Measurements from ENCODE around the gene HOXA7.

Gene HOXA7

GRCh38 chr7:27192546-27193334 is 36.3 kb upstream of the HOXA7 start:
- H3K27ac ChIP-seq (ENCODE audit: low read length), result no peak overlapping the region
- no peak for DNase-seq (ENCODE audit: low read depth, low spot score)
- no CpG with 5 or more reads among the region's 78 CpGs for WGBS (ENCODE audit: insufficient coverage, insufficient read length)
- no peaks in the 10 kb centered on the region for H3K9me3 ChIP-seq (ENCODE audit: control insufficient read depth, insufficient read depth, low read length)
- H3K36me3 ChIP-seq (ENCODE audit: control insufficient read depth, insufficient read depth, low read length), result no peaks in the 10 kb centered on the region
- H3K4me1 ChIP-seq (ENCODE audit: control insufficient read depth, insufficient read depth, low read length), result 0 out of 2 replicates have a peak, but pooled peaks cover 4% of the 10 kb centered on the region
- H3K4me3 ChIP-seq (ENCODE audit: low read length), result no peak overlapping the region
- H3K27me3 ChIP-seq (ENCODE audit: control insufficient read depth, insufficient read depth, low read length), result peaks cover 85% of the 10 kb centered on the region

- 0 out of 2 replicates have a peak, but pooled peaks cover 5% of the 10 kb centered on the region for H3K4me1 ChIP-seq (ENCODE audit: control insufficient read depth, insufficient read depth, low read length)
- no CpG with 5 or more reads among the region's 42 CpGs for WGBS (ENCODE audit: insufficient coverage, insufficient read length)
- H3K9me3 ChIP-seq (ENCODE audit: control insufficient read depth, insufficient read depth, low read length), result no peaks in the 10 kb centered on the region
- H3K36me3 ChIP-seq (ENCODE audit: control insufficient read depth, insufficient read depth, low read length), result no peaks in the 10 kb centered on the region
- H3K27me3 ChIP-seq (ENCODE audit: control insufficient read depth, insufficient read depth, low read length), result peaks cover 86% of the 10 kb centered on the region
- no peak overlapping the region for H3K4me3 ChIP-seq (ENCODE audit: low read length)
- no peak overlapping the region for H3K27ac ChIP-seq (ENCODE audit: low read length)
- no peak for DNase-seq (ENCODE audit: low read depth, low spot score)
These were observed 35.5 kb upstream of the HOXA7 start for GRCh38 chr7:27191833-27192545.

GRCh38 chr7:27191161-27191731 is 34.8 kb upstream of the HOXA7 start:
- H3K27me3 ChIP-seq (ENCODE audit: control insufficient read depth, insufficient read depth, low read length), result peaks cover 91% of the 10 kb centered on the region
- no peak for DNase-seq (ENCODE audit: low read depth, low spot score)
- H3K4me1 ChIP-seq (ENCODE audit: control insufficient read depth, insufficient read depth, low read length), result 0 out of 2 replicates have a peak, but pooled peaks cover 5% of the 10 kb centered on the region
- WGBS (ENCODE audit: insufficient coverage, insufficient read length), result no CpG with 5 or more reads among the region's 15 CpGs
- H3K4me3 ChIP-seq (ENCODE audit: low read length), result no peak overlapping the region
- H3K9me3 ChIP-seq (ENCODE audit: control insufficient read depth, insufficient read depth, low read length), result no peaks in the 10 kb centered on the region
- H3K27ac ChIP-seq (ENCODE audit: low read length), result no peak overlapping the region
- H3K36me3 ChIP-seq (ENCODE audit: control insufficient read depth, insufficient read depth, low read length), result no peaks in the 10 kb centered on the region

DNA sequence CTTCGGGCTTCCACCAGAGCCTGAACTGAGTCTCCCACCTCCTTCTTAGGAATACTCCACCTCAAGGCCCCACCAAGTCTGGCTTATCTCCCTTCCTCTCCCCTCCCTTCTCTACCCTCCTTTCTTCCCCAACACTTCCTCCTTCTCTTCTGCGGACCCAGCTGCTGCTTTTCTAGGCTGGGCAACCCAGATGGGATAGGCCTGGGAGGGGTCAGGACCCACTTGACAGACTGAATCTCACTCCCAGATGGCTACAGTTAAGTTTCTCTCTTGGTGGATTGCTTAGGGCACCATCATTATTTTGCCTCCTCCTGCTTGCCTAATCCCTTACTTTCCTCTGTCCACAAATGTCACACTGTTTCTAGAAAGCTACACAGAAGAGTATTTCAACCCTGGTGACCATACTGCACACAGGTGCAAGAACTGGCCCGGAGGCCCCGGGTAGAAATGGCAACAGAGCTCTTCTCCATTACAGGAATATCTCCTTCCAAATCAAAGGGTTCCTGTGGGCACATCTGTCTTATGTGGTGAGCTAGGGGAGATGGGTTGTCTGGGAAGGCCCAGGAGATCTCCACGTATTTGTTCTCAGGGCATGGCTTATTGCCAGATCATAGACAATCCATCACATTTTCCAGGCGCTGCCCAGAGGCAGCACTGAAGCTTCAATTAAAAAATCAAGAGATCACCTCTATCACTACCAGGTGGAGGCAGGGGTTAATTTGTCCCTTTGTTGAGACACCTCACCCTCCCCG is 33.7 kb upstream of the HOXA7 start:
- DNase-seq (ENCODE audit: low read depth, low spot score), result no peak
- H3K36me3 ChIP-seq (ENCODE audit: control insufficient read depth, insufficient read depth, low read length), result no peaks in the 10 kb centered on the region
- no peak overlapping the region for H3K27ac ChIP-seq (ENCODE audit: low read length)
- H3K9me3 ChIP-seq (ENCODE audit: control insufficient read depth, insufficient read depth, low read length), result no peaks in the 10 kb centered on the region
- no CpG with 5 or more reads among the region's 7 CpGs for WGBS (ENCODE audit: insufficient coverage, insufficient read length)
- peaks cover 6% of the 10 kb centered on the region; the same call in 1 of the 2 replicates for H3K4me1 ChIP-seq (ENCODE audit: control insufficient read depth, insufficient read depth, low read length)
- peaks cover 96% of the 10 kb centered on the region for H3K27me3 ChIP-seq (ENCODE audit: control insufficient read depth, insufficient read depth, low read length)
- no peak overlapping the region for H3K4me3 ChIP-seq (ENCODE audit: low read length)

GRCh38 chr7:27189295-27189996 is 33.0 kb upstream of the HOXA7 start:
- Histone ChIP-seq H3K9me3 (ENCODE audit: control insufficient read depth, insufficient read depth, low read length) (no peaks in the 10 kb centered on the region), H3K27me3 (ENCODE audit: control insufficient read depth, insufficient read depth, low read length) (peaks cover 96% of the 10 kb centered on the region), H3K4me3 (ENCODE audit: low read length) (no peak overlapping the region), H3K36me3 (ENCODE audit: control insufficient read depth, insufficient read depth, low read length) (no peaks in the 10 kb centered on the region), H3K27ac (ENCODE audit: low read length) (no peak overlapping the region), H3K4me1 (ENCODE audit: control insufficient read depth, insufficient read depth, low read length) (peaks cover 6% of the 10 kb centered on the region; the same call in 1 of the 2 replicates)
- DNase-seq (ENCODE audit: low read depth, low spot score), result no peak
- no CpG with 5 or more reads among the region's 22 CpGs for WGBS (ENCODE audit: insufficient coverage, insufficient read length)

DNA sequence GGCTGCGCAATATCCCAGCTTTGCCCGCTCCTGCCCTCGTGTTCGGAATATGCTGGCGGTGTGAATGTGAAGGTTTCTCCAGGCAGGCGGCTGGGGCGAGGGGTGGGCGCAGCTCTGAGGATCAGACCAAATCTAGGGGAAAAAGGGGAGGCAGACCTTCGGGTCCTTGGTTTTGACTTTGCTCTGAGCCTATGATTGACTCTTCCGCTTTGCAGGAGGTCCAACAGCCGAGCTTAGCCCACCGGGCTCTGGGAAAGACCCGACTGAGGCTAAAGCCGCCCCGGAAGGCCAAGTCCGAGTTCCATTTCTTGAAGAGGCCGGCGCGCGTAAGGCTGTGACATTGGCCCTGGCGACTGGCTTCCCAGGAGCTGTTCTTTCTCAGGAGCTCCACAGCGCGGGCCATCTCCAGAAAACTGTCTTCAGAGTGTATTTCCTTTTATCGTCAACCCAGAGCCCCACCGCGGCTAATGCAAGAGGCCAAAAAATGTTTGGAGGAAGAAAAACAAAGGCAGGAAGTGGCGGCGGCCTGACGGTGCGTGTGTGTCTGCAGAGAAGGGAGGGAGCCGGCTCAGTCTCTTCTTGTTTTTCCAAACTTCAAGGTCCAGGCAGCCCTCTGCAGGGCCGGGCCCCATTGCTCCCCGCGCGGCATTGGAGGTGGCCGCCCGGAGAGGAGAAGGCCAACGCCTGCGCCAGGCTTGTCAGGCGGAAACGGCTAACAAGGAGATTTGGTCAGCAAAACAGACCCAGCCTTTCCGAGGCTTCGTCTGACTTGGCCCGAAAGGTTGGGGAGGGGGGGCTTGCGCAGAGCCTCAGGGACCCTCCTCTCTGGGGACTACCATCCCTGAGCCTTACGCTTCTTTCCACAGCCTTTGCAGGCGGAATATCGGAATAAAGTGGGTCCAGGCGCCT is 32.2 kb upstream of the HOXA7 start:
- H3K9me3 ChIP-seq (ENCODE audit: control insufficient read depth, insufficient read depth, low read length), result no peaks in the 10 kb centered on the region
- H3K4me3 ChIP-seq (ENCODE audit: low read length), result no peak overlapping the region
- peaks cover 97% of the 10 kb centered on the region for H3K27me3 ChIP-seq (ENCODE audit: control insufficient read depth, insufficient read depth, low read length)
- no peak overlapping the region for H3K27ac ChIP-seq (ENCODE audit: low read length)
- no peak for DNase-seq (ENCODE audit: low read depth, low spot score)
- H3K36me3 ChIP-seq (ENCODE audit: control insufficient read depth, insufficient read depth, low read length), result no peaks in the 10 kb centered on the region
- peaks cover 6% of the 10 kb centered on the region; the same call in 1 of the 2 replicates for H3K4me1 ChIP-seq (ENCODE audit: control insufficient read depth, insufficient read depth, low read length)
- WGBS (ENCODE audit: insufficient coverage, insufficient read length), result no CpG with 5 or more reads among the region's 49 CpGs

DNA sequence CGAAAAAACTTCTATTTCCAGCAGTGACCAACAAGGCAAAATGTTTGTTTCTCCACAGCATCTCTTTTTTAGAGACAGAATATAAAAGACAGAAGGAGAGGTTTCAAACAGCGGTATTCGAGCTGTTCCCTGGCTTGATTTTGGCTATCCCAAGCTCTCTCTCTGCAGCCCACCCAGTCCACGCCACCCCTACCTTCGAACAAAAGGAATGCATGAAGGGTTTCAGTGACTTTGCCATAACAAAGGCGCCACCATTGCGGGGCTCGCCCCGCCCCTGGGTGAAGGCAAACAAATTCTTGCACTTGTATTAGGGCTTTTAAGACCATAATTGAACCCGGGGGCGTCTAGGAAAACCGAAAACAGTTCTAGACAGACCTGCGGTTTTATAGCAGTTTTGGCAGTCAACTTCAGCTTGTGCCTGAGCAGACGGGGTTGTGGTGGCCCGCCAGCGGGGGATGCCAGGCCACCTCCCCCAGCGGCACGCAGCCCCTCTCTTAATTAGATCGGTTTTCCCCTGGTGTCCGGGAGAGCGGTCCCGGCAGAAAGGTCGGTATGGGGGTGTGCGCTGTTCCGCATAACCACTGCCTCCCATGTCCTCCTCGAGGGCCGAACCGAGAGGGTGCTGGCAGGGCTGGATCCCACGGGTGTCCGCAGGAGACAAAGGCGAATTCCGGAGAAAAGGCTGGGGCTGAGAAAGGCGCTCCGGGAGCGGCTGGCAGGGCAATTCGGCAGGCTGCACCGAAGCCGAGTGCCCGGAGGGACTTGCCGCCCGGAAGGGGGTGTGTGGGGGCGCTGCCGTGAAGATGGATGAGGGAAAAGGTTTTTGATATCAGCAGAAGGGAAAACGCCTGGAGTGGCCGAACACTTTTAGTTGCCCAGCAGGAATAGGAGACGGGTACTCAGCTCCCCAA is 31.3 kb upstream of the HOXA7 start:
- Histone ChIP-seq H3K27me3 (ENCODE audit: control insufficient read depth, insufficient read depth, low read length) (peaks cover 97% of the 10 kb centered on the region), H3K9me3 (ENCODE audit: control insufficient read depth, insufficient read depth, low read length) (no peaks in the 10 kb centered on the region), H3K36me3 (ENCODE audit: control insufficient read depth, insufficient read depth, low read length) (no peaks in the 10 kb centered on the region), H3K4me3 (ENCODE audit: low read length) (no peak overlapping the region), H3K4me1 (ENCODE audit: control insufficient read depth, insufficient read depth, low read length) (peaks cover 8% of the 10 kb centered on the region), H3K27ac (ENCODE audit: low read length) (no peak overlapping the region)
- WGBS (ENCODE audit: insufficient coverage, insufficient read length), result no CpG with 5 or more reads among the region's 46 CpGs
- no peak for DNase-seq (ENCODE audit: low read depth, low spot score)

DNA sequence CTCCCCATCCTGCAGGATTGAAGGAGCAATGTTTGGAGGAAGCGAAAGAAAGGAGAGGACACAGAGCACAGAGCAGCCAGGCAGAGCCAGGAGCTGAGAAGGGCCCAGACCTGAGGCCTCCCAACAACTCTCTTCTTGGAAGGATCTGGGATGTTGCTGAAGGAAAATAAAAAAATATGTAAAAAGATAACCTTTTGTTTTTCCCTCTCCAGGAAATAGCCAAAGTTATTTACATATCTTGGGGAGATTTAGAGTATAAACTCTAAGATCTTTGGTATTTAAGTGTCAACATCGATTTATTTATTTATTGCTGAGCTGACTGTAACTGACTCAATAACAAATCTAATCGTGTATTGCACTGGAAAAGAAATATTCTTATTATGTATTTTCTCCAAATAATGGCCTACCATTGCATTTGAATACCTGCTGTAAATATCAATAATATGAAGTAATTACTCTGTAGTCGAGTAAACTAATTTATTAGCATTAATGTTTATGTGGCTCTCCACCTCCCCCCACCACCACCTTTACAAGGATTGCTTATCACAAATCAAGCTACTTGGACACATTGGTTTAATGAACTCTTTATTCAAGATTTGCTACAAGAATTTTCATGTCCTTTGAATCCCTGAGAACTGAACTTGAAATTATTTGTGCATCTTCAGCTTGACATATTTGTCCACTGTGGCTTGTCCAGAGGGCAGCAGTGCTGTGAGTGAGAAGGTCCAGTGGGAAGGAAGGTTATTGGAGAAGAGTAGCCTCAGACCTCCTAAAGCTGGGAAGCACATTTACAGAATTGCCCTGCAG is 30.4 kb upstream of the HOXA7 start:
- Histone ChIP-seq H3K4me1 (ENCODE audit: control insufficient read depth, insufficient read depth, low read length) (peaks cover 8% of the 10 kb centered on the region), H3K9me3 (ENCODE audit: control insufficient read depth, insufficient read depth, low read length) (no peaks in the 10 kb centered on the region)

More for the DNA sequence above, 30.4 kb upstream of the HOXA7 start:
- Histone ChIP-seq H3K27me3 (ENCODE audit: control insufficient read depth, insufficient read depth, low read length) (peaks cover 97% of the 10 kb centered on the region), H3K4me3 (ENCODE audit: low read length) (no peak overlapping the region), H3K27ac (ENCODE audit: low read length) (no peak overlapping the region), H3K36me3 (ENCODE audit: control insufficient read depth, insufficient read depth, low read length) (no peaks in the 10 kb centered on the region)
- WGBS (ENCODE audit: insufficient coverage, insufficient read length), result no CpG with 5 or more reads among the region's 4 CpGs
- DNase-seq (ENCODE audit: low read depth, low spot score), result no peak
